Left ventricle myocardium inferior (tissue), 1 donor: ENCODE results near the gene IL24. TPM values are rescaled to one million over a fixed set of nuclear protein-coding genes. Genes with fewer than 3 reads are reported as not detected.

ENCODE experiments used
- DNase-seq: peaks from one replicate; pipeline ENCODE4 v3.0.0-alpha.2; 2020
- H3K27ac ChIP-seq: fragments of 200-600 bp; replicated peaks from 2 replicates; pipeline ENCODE4 v1.8.0; 2021
- H3K27me3 ChIP-seq: fragments of 200-600 bp; 2 replicates; pipeline ENCODE4 v1.8.0; 2021; ENCODE audit warnings: low read depth
- H3K36me3 ChIP-seq: fragments of 200-600 bp; 2 replicates; pipeline ENCODE4 v1.8.0; 2021
- H3K4me1 ChIP-seq: fragments of 200-600 bp; 2 replicates; pipeline ENCODE4 v1.8.0; 2021
- H3K4me3 ChIP-seq: fragments of 200-600 bp; 2 replicates; pipeline ENCODE4 v1.8.0; 2021; ENCODE audit warnings: mild to moderate bottlenecking, moderate library complexity
- H3K9me3 ChIP-seq: fragments of 200-600 bp; replicated peaks from 2 replicates; pipeline ENCODE4 v1.8.0; 2021
- intact Hi-C: fragments of 100-400 bp; cut with micrococcal nuclease; formaldehyde crosslinking; loops from one replicate; pipeline ENCODE4 v1.11.0; 2022
- total RNA-seq: library from RNA; stranded (reverse); fragmentation: NEBNext Ultra II Directional; extraction: Animal tissue kit (Norgen Biotek cat#: 25700); gene quantifications from one replicate; pipeline ENCODE4 v1.2.1, GENCODE V29; 2021
- TF ChIP-seq, protein P1 (sequence below): fragments of 200-600 bp; IDR thresholded peaks from 2 replicates; pipeline ENCODE4 v1.8.0; 2021; ENCODE audit warnings: antibody characterized with exemption, mild to moderate bottlenecking, borderline replicate concordance
- donor health status: DM: no; HTN: yes; CAD: no; lungs with severe emphysema.

The IL24 gene
- total RNA-seq, 1 donor from 2014 or later: not detected

DNA sequence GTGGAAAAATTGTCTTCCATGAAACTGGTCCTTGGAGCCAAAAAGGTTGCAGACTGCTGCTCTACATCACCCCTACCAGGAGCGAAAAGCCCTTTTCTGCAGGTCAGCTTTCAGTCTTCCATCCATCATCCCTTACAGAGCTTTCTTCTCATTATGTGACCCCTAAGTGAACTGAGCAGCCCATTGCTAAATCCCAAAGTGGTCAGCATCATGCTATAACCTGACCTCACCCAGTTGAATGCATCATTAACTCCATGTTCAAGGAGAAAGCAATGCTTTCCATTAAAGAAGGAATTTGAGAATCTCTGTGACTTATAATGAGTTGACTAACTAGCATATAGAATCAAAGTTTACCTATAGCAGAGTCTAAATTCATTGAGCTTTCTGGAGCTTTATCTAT is 10.4 kb upstream of the IL24 start:
- TF ChIP-seq, protein P1, sequence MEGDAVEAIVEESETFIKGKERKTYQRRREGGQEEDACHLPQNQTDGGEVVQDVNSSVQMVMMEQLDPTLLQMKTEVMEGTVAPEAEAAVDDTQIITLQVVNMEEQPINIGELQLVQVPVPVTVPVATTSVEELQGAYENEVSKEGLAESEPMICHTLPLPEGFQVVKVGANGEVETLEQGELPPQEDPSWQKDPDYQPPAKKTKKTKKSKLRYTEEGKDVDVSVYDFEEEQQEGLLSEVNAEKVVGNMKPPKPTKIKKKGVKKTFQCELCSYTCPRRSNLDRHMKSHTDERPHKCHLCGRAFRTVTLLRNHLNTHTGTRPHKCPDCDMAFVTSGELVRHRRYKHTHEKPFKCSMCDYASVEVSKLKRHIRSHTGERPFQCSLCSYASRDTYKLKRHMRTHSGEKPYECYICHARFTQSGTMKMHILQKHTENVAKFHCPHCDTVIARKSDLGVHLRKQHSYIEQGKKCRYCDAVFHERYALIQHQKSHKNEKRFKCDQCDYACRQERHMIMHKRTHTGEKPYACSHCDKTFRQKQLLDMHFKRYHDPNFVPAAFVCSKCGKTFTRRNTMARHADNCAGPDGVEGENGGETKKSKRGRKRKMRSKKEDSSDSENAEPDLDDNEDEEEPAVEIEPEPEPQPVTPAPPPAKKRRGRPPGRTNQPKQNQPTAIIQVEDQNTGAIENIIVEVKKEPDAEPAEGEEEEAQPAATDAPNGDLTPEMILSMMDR: no peak
- Histone ChIP-seq H3K9me3 (no peaks in the 10 kb centered on the region), H3K27ac (no peak overlapping the region), H3K4me1 (peaks cover 11% of the 10 kb centered on the region), H3K27me3 (peaks cover 20% of the 10 kb centered on the region), H3K4me3 (no peak overlapping the region), H3K36me3 (no peaks in the 10 kb centered on the region)
- intact Hi-C loops: no loop called here
- DNase-seq: no peak

DNA sequence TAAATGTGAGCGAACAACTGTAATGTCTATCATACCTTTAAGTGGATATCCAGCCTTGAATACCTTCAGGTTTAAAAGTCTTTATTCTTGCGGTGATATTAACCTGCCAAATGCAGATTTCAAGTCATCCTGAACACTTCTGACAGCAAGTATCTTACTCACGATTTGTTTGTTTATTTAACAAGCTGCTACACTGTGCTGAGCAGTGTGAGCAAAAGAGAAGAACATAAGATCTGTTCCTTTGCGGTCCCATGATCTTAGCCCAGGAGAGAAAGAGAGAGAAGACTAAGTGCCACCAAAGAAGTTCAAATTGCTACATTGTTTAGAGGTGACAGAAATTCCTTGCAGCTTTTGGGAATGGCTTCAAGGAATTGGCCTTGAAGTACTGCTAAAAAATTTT is 9.5 kb upstream of the IL24 start:
- TF ChIP-seq, protein P1: no peak
- no peaks in the 10 kb centered on the region for H3K36me3 ChIP-seq
- intact Hi-C loops: no loop called here
- peaks cover 11% of the 10 kb centered on the region for H3K4me1 ChIP-seq
- no peak for DNase-seq
- no peaks in the 10 kb centered on the region for H3K9me3 ChIP-seq
- no peak overlapping the region for H3K27ac ChIP-seq
- no peak overlapping the region for H3K4me3 ChIP-seq
- H3K27me3 ChIP-seq: peaks cover 29% of the 10 kb centered on the region

DNA sequence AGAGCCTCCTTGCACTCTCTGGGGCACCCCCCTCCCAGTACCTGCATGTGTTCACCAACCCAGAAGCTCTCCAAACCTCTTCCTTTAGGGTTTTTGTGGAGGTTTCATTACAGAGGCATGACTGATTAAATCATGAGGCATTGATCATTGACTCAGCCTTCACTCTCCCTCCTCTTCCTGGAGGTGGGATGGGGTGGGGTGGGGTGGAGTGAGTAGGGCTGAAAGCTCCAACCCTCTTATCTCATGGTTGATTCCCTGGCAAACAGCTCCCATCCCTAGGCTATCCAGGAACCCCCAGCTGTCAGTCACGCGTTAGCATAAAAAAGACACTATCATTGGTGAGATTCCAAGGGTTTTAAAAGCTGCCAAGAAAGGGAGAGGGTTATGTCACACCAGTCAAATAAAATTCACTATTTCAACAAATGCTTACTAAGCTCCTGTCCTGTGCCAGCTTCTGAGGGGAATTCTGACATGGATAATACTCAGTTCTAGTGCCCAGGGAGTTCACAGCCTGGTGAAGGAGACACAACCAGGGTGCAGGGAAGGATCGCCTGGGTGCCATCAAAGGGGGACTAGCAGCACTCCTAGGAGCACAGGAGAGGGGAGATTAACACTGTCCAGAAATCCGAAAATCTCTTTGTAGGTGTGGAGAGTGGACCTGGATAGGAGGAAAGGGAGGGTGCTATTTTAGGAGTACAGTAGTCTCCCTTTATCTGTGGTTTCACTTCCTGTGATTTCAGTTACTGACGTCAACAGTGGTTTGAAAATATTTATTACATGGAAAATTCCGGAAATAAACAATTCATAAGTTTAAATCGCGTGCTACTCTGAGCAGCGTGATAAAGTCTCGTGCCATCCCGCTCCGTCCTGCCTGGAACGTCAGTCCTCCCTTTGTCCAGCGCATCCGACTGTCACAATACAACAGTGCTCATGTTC is 6.8 kb upstream of the IL24 start:
- Histone ChIP-seq H3K4me1 (peaks cover 11% of the 10 kb centered on the region), H3K36me3 (no peaks in the 10 kb centered on the region), H3K27ac (no peak overlapping the region), H3K27me3 (peaks cover 34% of the 10 kb centered on the region), H3K4me3 (no peak overlapping the region), H3K9me3 (no peaks in the 10 kb centered on the region)
- intact Hi-C loops: no loop called here
- DNase-seq: no peak
- TF ChIP-seq, protein P1: no peak

DNA sequence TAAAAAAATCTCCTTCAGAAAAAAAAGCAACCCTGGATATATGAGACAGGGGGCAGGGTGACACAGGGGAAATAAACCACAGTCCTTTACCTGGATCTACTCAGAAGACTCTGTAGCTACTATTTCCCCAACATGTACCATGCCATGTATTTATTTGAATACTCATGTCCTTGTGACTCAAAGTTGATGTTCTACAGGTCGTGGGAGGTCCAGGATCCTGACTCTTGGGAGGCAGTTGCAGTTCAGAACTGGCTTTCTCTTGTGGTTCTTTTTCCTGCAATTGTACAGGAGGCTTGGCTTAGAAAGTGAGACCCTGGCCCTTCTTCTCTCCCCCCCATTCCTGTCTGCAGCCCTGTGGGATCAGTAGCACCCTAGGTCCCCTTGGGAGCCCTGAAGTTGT is 5.8 kb upstream of the IL24 start:
- no peak for DNase-seq
- H3K27me3 ChIP-seq: peaks cover 29% of the 10 kb centered on the region
- H3K9me3 ChIP-seq: no peaks in the 10 kb centered on the region
- intact Hi-C loops: no loop called here
- no peak overlapping the region for H3K27ac ChIP-seq
- H3K4me3 ChIP-seq: no peak overlapping the region
- peaks cover 11% of the 10 kb centered on the region for H3K4me1 ChIP-seq
- no peaks in the 10 kb centered on the region for H3K36me3 ChIP-seq
- TF ChIP-seq, protein P1: no peak

DNA sequence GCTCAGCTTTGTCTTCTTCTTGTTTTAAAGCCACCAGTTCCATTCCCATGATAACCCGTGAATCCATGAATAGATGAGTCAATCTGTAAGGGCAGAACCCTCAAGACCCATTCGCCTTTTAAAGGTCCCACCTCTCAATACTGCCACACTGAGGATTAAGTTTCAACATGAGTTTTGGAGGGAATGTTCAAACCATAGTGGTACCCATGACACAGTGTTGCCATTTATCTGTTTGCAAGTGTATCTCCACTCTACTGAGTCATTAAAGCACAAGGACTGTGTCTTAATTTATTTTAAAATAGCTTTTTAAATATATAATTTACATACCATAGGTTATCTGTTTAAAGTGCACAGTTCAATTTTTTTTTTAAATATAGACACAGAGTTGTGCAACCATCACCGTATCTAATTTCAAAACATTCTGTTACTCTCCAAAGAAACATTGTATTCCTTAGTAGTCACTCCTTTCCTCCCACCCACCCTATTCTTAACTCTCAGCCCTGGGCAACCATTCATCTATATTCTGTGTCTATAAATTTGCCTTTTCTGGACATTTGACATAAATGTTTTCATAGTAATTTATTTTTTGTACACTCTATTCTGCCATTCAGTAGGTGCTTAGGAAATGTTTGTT is 4.8 kb upstream of the IL24 start:
- H3K4me3 ChIP-seq: no peak overlapping the region
- no peak for DNase-seq
- H3K9me3 ChIP-seq: no peaks in the 10 kb centered on the region
- H3K27ac ChIP-seq: no peak overlapping the region
- peaks cover 11% of the 10 kb centered on the region for H3K4me1 ChIP-seq
- intact Hi-C loops: no loop called here
- no peaks in the 10 kb centered on the region for H3K36me3 ChIP-seq
- TF ChIP-seq, protein P1: no peak
- peaks cover 23% of the 10 kb centered on the region for H3K27me3 ChIP-seq
